Measurements from ENCODE around the gene ZNF44.

DNA sequence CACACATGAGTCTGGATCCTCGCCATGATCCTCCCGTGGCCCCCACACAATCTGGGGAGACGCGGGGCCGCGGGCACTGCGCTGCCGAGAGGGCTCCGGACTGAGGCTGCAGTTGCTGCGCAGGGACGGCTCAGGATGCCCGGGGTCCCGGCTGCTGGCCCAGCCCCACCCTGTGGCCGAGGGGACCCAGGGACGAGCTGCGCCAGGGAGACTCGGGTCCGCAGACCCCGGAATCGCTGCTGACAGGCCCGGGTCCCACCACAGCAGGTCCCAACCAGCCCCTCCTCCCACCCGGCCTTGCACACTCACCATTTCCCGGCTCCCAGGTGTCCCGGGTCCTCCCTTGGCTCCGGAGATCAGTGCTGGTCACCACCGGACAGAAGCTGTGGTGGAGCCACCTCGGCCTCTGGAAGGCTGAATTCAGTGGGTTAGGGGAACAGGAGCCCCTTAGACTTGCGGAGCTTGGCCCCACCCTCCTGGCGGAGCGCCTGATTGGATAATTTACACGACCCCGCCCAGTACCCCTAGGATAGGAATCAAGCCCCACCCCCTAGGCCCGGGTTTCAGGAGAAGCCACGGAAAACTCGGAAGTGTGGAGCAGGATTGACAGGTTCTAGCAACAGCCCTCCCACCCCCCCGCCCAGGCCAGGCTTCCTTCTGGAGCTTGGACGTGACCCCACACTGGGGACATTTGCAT is 57.4 kb downstream of the ZNF44 start:
- TF ChIP-seq, protein P1, sequence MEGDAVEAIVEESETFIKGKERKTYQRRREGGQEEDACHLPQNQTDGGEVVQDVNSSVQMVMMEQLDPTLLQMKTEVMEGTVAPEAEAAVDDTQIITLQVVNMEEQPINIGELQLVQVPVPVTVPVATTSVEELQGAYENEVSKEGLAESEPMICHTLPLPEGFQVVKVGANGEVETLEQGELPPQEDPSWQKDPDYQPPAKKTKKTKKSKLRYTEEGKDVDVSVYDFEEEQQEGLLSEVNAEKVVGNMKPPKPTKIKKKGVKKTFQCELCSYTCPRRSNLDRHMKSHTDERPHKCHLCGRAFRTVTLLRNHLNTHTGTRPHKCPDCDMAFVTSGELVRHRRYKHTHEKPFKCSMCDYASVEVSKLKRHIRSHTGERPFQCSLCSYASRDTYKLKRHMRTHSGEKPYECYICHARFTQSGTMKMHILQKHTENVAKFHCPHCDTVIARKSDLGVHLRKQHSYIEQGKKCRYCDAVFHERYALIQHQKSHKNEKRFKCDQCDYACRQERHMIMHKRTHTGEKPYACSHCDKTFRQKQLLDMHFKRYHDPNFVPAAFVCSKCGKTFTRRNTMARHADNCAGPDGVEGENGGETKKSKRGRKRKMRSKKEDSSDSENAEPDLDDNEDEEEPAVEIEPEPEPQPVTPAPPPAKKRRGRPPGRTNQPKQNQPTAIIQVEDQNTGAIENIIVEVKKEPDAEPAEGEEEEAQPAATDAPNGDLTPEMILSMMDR (IDR thresholded peaks at IDR 0.05): no peak
- no peak for TF ChIP-seq POLR2A (IDR thresholded peaks at IDR 0.05)

Data from adrenal gland (tissue), 5 donors.